NCI-H524 (cell line): ENCODE measurements around the gene IGSF5.
"Not testable (repeated sequence)": the region's sequence is repeated elsewhere in the genome, so short reads cannot be mapped to it uniquely, and the experiment has no call there.

ENCODE experiments used
- DNase-seq, 2 experiments: peaks; one replicate each; lab custom pipeline; 2025; lab: John Stamatoyannopoulos, UW

The IGSF5 gene

GRCh38 chr21:39738566-39738965 lies 6.4 kb upstream of the IGSF5 start:
- DNase-seq: no peak

DNA sequence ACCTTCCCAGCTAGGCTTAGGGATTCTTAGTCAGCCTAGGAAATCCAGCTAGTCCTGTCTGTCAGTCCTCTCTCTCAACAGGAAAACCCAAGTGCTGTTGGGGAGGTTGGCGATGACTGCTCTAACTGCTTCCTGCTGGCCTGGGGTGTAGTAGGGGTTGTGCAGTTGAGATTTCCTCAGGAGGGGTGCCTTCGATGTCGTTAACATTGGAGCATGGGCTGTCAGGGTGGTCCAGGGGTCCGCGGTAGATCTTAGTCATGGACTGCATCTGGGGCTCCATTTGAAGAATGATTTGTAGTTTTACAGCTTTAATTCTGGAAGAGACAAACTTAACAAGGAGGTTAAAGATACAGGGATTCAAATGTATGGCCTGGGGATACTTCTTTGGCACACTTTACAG lies 5.5 kb upstream of the IGSF5 start:
- not testable (repeated sequence) for DNase-seq

DNA sequence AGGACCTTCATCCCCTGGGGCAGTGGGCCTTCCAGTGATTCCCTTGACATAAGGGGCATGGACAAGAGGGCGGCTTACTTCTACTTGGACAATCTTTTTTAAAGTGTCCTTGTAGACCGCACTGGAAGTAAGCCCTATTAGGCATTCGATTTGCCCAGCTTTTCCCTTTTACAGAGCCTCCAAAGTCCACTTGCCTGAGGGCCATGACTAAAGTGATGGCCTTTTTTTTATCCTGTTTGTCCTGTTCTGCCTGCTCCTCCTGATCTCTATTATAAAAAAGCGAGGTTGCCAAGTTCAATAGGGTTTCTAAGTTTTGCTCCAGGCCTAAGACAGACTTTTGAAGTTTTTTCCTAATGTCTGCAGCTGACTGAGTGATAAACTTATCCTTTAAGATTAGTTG lies 2.4 kb upstream of the IGSF5 start:
- DNase-seq: not testable (repeated sequence)

GRCh38 chr21:39745332-39745731 lies 349 bp downstream of the IGSF5 start:
- DNase-seq: not testable (repeated sequence)

- no peak for DNase-seq
Measured at GRCh38 chr21:39750670-39751069, 5.7 kb downstream of the IGSF5 start.

- DNase-seq: no peak
Measured at GRCh38 chr21:39754811-39755210, 9.8 kb downstream of the IGSF5 start.

DNA sequence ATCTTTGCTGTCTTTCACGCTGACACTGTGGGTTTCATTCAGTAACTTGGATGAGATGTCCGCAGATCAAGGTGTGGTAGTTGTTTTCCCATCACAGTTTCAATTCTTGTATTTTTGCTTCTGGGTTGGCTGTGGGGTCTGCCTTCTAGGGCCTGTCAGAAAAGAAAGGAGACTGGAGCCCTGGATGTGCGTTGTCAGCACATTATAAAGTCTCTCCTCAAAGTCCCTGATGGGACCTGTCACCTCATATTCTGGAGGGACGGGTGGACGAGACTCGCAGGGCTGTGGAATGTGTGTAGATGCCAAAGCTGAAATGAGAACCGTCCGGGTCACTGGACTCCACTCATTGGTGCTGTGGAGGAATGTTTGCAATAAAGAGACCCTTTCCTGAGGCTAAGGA lies 11.3 kb downstream of the IGSF5 start:
- DNase-seq: no peak

GRCh38 chr21:39763272-39763970 lies 18.4 kb downstream of the IGSF5 start:
- DNase-seq: no peak

DNA sequence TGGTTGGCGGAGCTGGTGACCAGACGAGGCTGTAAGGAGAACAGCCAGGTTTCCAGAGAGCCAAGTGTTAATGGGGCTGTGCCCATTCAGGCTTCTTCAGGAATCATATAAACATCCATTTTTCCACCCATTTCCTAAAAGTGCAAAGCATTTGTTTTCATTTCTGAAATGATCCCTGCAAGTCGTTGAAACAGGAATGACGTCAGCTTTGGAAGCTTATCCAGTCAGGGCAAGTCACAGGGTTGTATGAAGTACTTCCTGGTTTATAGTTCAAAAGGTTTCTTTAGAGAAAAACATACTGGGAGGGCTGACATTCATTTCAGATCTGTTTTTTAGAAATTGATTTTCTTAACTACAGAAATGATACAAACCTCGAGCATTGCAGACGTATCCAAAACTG lies 29.2 kb downstream of the IGSF5 start:
- no peak for DNase-seq

DNA sequence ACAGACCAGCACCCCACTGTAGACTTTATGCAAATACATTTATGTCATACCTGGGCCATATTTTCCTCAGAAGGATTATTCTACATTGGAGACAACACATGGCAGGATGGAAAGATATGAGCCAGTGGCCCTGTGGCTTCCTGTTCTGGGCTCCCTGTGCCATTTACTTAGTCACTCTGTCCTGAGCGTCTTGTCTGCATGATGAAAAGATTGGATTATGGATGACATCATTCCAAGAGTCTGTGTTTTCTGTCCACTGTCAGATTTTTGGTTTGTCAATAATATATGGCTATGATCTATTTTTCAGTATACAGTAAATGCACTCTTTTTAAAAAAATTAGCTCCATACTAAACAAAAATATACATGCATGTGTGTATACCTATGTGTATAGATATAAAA lies 30.8 kb downstream of the IGSF5 start:
- no peak for DNase-seq

- DNase-seq: no peak
Measured at GRCh38 chr21:39776589-39776988, 31.6 kb downstream of the IGSF5 start.

- DNase-seq: no peak
Measured at GRCh38 chr21:39781331-39781730, 36.3 kb downstream of the IGSF5 start.

GRCh38 chr21:39788383-39788782 lies 43.4 kb downstream of the IGSF5 start:
- peak; percentile 96 for DNase-seq

GRCh38 chr21:39796466-39796865 lies 51.5 kb downstream of the IGSF5 start:
- DNase-seq: no peak

- DNase-seq: no peak
Measured at GRCh38 chr21:39799178-39799577, 54.2 kb downstream of the IGSF5 start.

- DNase-seq: no peak
Measured at GRCh38 chr21:39800311-39800710, 55.3 kb downstream of the IGSF5 start.

- no peak for DNase-seq
Measured at GRCh38 chr21:39802217-39802616, 57.2 kb downstream of the IGSF5 start.

GRCh38 chr21:39803393-39803792 lies 58.4 kb downstream of the IGSF5 start:
- no peak for DNase-seq

- DNase-seq: no peak
Measured at GRCh38 chr21:39804240-39804639, 59.3 kb downstream of the IGSF5 start.

- no peak for DNase-seq
Measured at GRCh38 chr21:39805983-39806382, 61.0 kb downstream of the IGSF5 start.

DNA sequence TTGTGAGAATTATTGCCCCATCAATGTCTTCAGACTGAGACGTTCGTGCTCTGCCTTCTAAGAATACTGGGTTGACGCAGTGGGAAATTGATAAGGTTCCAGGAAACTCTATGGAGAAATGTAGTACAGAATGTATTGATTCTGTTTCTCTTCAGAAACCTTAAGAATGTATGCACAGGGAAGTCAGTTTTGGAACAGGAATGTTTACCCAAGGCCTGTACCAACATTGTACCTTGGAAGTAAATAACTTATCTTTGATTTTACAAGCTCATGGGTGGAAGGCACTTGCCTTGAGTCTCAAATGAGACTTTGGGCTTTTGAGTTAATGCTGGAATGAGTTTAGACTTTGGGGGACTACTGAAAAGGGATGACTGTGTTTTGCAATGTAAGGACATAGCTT lies 62.8 kb downstream of the IGSF5 start:
- DNase-seq: no peak

DNA sequence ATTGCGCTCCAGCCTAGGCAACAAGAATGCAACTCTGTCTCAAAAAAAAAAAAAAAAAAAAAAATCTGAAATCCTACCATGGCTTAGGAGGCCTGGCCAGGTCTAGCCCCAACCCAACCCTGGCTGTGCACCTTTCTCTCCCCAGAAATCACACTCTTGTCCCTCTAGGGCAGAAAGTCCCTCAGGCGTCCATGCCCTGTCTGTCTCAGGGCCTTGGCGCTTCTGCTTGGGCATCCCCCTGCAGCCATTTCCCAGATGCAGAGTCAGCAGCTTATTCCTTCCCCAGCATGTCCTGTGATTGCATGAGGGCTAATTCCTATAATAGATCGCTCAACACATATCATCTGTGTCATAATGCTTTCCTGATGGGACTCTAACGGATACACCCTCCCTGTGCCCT lies 65.0 kb downstream of the IGSF5 start:
- no peak for DNase-seq

DNA sequence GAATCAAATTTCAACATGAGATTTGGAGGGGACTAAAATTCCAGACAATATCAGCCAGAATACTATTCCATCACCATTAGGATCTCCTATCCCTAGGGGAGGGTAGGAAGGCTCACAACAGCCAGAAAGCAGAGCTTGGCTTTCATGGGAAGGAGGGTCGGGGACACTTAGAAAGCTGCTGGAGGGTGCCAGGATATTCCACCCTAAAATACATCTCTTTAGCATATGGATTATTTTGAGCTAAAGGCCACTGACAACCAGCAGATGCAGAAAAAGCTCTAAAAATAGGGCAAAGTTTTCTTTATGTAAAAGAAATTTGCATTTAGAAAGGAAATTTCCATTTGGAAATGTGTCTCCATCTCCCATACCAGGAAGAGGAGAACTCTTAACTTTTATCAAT lies 68.0 kb downstream of the IGSF5 start:
- no peak for DNase-seq

- DNase-seq: no peak
Measured at GRCh38 chr21:39818557-39818956, 73.6 kb downstream of the IGSF5 start.
